G401.6 (cell line): ENCODE measurements around the gene FAM174A.
A peak's percentile ranks its signal among the peaks of the same experiment; 100 is the strongest.

Experiments used
- FAIRE-seq: peaks from 2 replicates; lab custom pipeline; 2012; peaks lifted over from hg19 to GRCh38; lab: Jason Lieb, UNC

The FAM174A gene

GRCh38 chr5:100535060-100536005 lies at the start of gene FAM174A:
Gene FAM174A (plus strand): TSS chr5:100535374. CDS start chr5:100535531, 157 bp downstream.
- peak; percentile 96 for FAIRE-seq

DNA sequence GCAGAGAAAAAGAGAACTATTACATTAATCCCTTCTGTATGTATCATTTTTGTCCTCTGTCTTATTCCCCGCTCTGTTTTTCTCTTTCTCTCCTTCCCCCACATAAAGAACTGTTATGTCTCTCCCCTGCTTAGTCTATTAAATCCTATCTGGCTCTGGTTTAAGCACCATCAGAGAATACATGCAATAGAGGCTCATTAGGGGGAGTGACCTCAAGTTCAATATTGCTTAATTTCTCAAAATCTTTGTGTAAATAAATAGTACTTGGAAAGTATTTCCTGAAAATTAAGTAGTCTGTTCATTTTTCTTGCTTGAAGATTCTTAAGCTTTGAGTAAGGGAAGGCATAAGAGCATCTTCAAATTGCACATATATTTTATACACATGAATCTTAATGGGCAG lies 41.2 kb upstream of the FAM174A start:
- no peak for FAIRE-seq

DNA sequence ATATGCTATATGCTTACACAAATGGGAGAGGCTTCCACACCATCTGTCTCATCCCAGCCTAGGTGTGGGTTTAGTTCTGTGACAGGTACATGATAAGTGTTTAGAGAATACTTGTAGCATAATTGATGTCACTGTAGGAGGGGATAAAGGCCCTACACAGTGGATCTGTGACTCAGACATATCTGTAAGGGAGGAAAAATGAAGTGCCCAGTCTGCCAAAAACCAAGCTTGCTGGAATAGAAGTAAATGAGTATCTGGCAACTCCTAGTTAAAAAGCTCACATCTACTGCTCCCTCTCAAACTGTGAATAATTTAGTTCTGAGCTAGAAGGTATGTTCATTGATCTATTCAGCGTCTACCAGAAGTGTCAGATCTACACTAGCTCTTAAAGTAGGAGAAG lies 38.9 kb upstream of the FAM174A start:
- FAIRE-seq = no peak

DNA sequence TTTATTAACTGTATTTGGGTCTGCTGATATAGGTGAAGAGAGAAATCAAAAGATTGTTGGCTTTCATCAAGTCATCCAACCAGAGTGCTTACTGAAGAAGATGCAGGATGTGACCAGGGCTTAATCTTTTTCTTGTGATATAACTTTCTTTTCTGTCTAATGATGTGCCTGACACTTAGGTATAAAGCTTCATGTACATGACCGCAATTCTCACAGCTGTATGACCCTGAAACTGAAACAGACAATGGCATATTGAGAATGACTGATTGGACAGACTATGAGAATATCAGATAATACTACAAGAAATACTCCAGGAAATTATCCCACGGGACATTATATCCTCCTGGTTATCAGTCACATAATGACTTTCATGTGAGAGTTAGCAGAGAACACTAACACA lies 32.5 kb upstream of the FAM174A start:
- no peak for FAIRE-seq

DNA sequence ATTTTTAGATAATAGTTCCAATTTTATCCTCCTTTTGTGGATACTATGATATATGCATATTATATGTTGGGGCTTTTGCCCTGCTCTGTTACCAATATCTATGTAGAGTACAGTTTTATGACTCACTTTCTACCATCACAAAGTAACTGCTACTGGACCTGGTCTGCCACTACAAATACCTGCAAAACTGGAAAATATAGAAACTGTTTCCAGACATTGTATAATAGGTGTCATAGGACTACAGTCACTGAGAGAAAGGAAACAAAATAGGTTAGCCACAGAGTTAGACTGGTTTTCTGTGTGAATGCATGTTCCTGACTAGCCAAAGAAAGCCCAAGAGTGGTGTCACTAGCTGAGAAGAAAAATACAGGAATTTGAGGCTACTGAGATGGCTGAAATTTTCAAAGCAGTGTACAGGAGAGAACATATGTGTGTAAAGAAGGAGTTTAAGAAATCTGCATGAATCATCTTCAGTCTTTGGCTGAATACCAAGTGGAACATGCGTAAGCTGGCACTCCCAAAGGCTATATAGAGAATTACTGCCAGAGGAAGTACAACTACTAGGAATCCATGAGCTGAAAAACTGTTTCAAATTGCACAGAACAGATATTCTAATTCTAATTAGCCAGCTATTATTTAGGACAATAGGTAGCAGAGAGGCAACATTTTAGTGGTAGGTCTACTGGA lies 29.0 kb upstream of the FAM174A start:
- no peak for FAIRE-seq

GRCh38 chr5:100516285-100516684 lies 18.9 kb upstream of the FAM174A start:
- FAIRE-seq = no peak

GRCh38 chr5:100517301-100517974 lies 17.7 kb upstream of the FAM174A start:
- FAIRE-seq = no peak

DNA sequence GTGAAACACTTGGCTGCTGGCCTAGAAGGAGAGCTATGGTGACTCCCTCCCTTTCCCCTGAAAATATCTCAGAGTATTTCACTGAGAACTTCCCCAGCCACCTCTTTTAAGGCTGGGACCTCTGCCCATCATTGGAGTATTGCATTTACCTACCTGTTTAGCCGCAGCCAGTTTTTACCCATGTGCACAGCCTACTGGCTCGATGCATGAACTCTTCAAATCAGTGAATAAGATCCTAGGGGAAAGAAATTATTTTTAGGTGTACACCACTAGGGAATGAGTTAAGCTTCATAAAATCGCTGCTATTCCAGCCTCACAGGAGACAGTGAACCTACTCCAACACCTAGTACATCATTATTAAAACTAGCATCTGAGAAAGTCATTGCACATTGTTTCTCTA lies 16.8 kb upstream of the FAM174A start:
- no peak for FAIRE-seq

DNA sequence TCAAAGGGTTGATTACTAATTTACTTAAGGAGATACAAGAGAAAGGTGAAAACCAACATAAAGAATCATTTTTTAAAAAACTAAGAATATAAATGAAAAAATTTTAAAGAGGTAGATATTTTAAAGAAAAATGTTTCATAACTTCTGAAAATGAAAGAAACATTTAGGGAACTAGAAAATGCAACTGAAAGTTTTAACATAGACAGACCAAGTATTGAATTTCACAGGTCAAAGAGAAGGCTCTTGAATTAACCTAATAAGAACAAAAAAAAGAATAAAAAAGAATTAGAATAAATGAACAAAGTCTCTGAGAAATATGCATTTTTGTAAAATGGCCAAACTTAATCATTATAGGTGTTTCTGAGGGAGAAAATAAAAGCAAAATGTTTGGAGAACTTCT lies 16.1 kb upstream of the FAM174A start:
- FAIRE-seq = no peak

GRCh38 chr5:100520348-100520747 lies 14.8 kb upstream of the FAM174A start:
- FAIRE-seq = no peak

- no peak for FAIRE-seq
Measured at GRCh38 chr5:100537946-100538345, 2.8 kb downstream of the FAM174A start.

GRCh38 chr5:100539519-100539918 lies 4.3 kb downstream of the FAM174A start:
- no peak for FAIRE-seq

DNA sequence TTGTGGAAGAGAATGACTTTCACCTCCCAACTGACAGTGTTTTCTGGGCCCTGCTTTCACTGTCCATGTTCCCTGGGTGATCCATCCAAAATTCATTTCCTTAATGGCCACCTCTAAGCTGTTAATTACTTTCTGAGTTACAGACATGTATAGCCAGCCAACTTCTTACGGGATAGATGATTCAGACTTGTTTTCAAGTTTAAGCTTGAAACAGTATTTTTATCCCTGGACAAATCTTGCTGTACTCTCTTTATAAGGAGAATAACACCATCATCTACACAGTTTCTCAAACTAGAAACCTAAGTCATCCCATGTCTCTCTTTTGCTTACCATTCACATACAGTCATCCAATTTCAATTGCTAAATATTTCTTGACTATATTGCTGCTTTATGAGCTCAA lies 6.9 kb downstream of the FAM174A start:
- FAIRE-seq = no peak

DNA sequence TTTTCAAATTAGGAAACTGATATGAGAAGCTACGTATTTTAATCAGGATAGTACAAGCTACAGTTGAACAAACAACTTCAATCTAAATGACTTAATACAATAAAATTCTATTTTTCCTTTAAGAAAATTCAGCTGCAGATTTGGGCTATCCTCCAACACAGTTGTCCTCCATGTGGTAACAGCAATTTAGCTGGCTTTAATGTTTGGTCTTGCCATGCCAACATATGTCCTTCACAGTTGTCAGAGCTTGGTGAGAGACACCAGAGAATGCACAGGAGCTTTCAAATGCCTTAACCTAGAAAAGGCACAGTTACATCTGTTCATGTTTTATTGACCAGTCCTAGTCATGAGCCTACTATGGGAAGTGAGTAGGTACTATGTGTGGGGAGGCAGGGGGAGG lies 10.8 kb downstream of the FAM174A start:
- no peak for FAIRE-seq

DNA sequence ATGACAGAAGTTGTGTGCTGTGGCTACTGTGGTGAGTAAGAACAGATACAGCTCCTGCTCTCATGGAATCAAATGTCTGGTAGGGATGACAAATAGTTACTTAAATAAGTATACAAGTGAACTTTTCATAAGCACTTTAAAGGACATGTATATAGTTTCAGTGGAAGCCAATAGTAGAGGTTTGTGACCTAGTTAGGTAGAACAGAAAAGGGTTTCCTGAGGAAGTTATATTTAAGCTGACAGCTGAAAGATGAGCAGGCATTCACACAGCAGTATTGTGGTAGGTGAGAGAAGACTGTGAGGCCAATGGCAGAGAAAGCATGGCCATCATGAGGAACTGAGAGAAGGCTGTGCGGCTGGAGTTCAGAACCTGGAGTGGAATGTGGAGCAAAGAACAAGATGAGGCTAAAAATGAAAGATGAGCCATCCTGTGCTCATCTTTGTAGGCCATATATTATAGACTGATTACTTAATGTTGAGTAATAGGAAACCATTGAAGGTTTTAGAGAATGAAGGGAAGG lies 15.4 kb downstream of the FAM174A start:
- FAIRE-seq = no peak

DNA sequence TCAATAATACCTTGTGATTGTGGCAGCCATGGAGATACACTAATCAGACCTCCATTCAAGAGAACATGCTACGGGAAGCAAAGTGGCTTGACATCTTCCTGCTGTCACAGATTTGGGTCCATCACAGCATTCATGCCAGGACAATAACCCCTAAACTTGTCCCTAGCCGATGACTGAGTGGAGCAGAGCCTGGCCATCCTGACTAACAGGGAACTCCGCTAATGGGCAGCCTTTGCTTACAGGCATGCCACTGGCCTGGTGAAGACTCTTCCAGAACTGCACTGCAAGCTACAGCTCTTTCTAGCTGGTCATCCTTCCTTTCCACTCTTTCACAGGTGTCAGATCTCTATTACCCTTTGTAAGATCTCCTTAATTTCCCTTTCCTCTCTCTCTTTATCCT lies 16.0 kb downstream of the FAM174A start:
- no peak for FAIRE-seq

GRCh38 chr5:100553209-100553608 lies 18.0 kb downstream of the FAM174A start:
- FAIRE-seq = no peak

- no peak for FAIRE-seq
Measured at GRCh38 chr5:100560860-100561259, 25.7 kb downstream of the FAM174A start.

GRCh38 chr5:100562821-100563220 lies 27.6 kb downstream of the FAM174A start:
- no peak for FAIRE-seq

- FAIRE-seq = no peak
Measured at GRCh38 chr5:100566382-100567141, 31.4 kb downstream of the FAM174A start.

DNA sequence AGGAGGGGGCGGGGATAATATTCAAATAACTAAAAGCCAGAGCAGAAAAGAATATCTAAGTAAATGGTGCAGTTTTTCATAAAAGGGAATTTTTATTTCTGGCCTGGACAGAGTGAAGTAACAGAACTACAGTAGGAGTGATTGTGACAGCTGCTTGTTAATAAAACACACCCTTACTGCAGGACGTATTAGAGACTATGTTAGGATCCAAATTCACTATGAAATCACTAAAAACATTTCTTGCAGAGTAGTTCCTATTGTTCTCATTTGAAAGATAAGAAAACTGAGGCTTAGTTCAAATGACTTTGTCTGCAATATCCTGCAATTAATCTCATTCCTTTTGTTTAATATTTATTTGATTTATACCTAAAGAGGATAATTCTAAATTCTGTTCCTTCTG lies 39.5 kb downstream of the FAM174A start:
- no peak for FAIRE-seq

DNA sequence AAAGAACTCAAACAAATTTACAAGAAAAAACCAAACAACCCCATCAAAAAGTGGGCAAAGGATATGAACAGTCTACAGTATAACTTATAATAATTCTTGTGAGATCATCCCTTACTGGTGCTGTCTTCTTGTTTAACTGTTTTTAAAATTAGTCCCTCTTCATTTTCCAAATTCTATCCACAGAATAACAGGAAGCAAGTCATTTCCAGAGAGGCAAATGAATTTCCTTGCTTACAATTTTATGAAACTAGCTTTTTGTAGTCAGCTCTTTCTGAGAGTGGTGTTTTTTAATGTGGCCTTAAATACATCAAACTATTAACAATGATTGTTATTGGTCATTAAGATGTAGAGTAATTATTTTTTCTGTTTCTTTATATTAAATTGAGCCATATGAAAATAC lies 40.6 kb downstream of the FAM174A start:
- FAIRE-seq = no peak
